Activated T-cell treated with anti-CD3 and anti-CD28 coated beads, Interleukin-2, amount 50 U/mL, for 4 hours (primary cell): Measurements from ENCODE around the gene FGFRL1. TPM values are rescaled to one million over a fixed set of nuclear protein-coding genes. Genes with fewer than 3 reads are reported as not detected.
"Not testable (repeated sequence)": the region's sequence is repeated elsewhere in the genome, so short reads cannot be mapped to it uniquely, and the experiment has no call there.

Experiments
- ATAC-seq, 2 donors: fragments of 200-7000 bp; cut with Tn5 transposase; one replicate each; pipeline ENCODE4 v1.10.0; 2021
- DNase-seq: peaks from one replicate; pipeline ENCODE4 v3.0.0-alpha.2; 2020
- H3K27me3 Mint-ChIP-seq: one replicate; pipeline ENCODE4 v1.8.0; 2021; ENCODE audit warnings: low read depth, mixed read lengths
- H3K36me3 Mint-ChIP-seq: one replicate; pipeline ENCODE4 v1.8.0; 2022; ENCODE audit warnings: mixed read lengths; ENCODE audit not compliant: insufficient read depth
- H3K4me1 Mint-ChIP-seq: one replicate; pipeline ENCODE4 v1.8.0; 2021; ENCODE audit warnings: low read depth, mixed read lengths
- H3K4me3 Mint-ChIP-seq: one replicate; pipeline ENCODE4 v1.8.0; 2021; ENCODE audit warnings: mild to moderate bottlenecking, moderate library complexity, mixed read lengths
- H3K9me3 Mint-ChIP-seq: one replicate; pipeline ENCODE4 v1.8.0; 2021; ENCODE audit warnings: mixed read lengths
- total RNA-seq, 3 donors: library from RNA; stranded (reverse); gene quantifications; one replicate each; pipeline ENCODE4 v1.2.1, GENCODE V29; 2021

The FGFRL1 gene
- total RNA-seq, 3 donors from 2014 or later = 20.4 to 29.6 (median 20.6) TPM

GRCh38 chr4:970046-970745 lies 41.2 kb upstream of the FGFRL1 start:
- DNase-seq (no peak), ATAC-seq (no peak)
- H3K9me3 Mint-ChIP-seq = no peaks in the 10 kb centered on the region
- H3K27me3 Mint-ChIP-seq = no peaks in the 10 kb centered on the region
- H3K4me3 Mint-ChIP-seq = peak overlapping the region; percentile 37
- H3K4me1 Mint-ChIP-seq = peaks cover 11% of the 10 kb centered on the region
- H3K36me3 Mint-ChIP-seq = no peaks in the 10 kb centered on the region

- Mint-ChIP-seq H3K36me3 (no peaks in the 10 kb centered on the region), H3K4me3 (peak overlapping the region; percentile 53), H3K4me1 (peaks cover 11% of the 10 kb centered on the region), H3K27me3 (no peaks in the 10 kb centered on the region), H3K9me3 (no peaks in the 10 kb centered on the region)
- no peak for DNase-seq
- no peak for ATAC-seq
Observed at GRCh38 chr4:970854-971520, 40.4 kb upstream of the FGFRL1 start.

- Mint-ChIP-seq H3K36me3 (no peaks in the 10 kb centered on the region), H3K4me3 (peak overlapping the region; percentile 59), H3K27me3 (no peaks in the 10 kb centered on the region), H3K9me3 (no peaks in the 10 kb centered on the region), H3K4me1 (peaks cover 11% of the 10 kb centered on the region)
- DNase-seq (no peak), ATAC-seq (no peak)
Observed at GRCh38 chr4:971666-972500, 39.5 kb upstream of the FGFRL1 start.

DNA sequence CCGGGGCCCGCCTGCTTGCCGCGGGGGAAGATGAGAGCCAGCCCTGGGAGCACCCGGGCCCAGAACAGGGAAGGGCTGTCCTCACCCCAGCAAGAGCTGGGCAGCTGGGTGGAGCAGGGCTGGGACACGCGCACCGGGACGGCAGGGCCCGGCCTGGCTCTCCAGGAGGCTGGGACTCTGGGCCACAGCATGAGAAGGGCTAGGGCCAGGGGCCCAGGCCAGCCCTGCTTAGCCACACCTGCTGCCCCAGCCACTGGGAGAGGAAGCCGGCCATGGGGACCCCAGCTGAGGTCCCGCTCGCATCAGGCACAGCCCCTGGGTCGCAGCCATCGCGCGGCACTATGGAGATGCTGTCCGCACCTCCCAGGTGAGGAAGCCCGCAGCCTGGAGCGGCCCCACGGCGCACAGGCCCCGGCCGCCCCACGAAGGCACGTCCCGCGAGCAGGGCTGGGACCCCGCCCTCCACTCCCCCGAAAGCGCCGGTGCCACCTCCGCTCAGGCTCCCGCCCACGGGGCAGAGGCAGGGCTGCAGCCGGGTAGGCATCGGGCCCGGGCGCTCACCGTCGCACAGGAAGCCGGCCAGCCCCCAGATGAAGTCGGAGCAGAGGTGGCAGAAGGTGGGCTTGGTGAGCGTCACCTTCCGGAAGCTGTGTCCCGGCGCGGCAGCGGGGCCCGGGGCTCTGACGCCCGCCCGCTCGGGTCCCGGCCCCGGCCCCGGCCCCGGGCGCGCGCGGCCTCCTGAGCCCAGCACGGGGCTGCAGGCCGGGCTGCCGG lies 38.6 kb upstream of the FGFRL1 start:
- H3K4me1 Mint-ChIP-seq = peaks cover 11% of the 10 kb centered on the region
- ATAC-seq (peak; percentile 55 to 59), DNase-seq (peak; percentile 70)
- H3K9me3 Mint-ChIP-seq = no peaks in the 10 kb centered on the region
- peak overlapping the region; percentile 59 for H3K4me3 Mint-ChIP-seq
- no peaks in the 10 kb centered on the region for H3K27me3 Mint-ChIP-seq
- H3K36me3 Mint-ChIP-seq = no peaks in the 10 kb centered on the region

GRCh38 chr4:973431-974397 lies 37.7 kb upstream of the FGFRL1 start, which contains the start of gene DGKQ:
DGKQ (minus strand) TSS chr4:973569; CDS start chr4:973482, 87 bp downstream.
- ATAC-seq = peak; percentile 91 to 94
- Mint-ChIP-seq H3K4me3 (peak within 1 kb of the TSS; percentile 59), H3K36me3 (no peaks in the 10 kb centered on the region), H3K9me3 (no peaks in the 10 kb centered on the region), H3K4me1 (peaks cover 11% of the 10 kb centered on the region), H3K27me3 (no peaks in the 10 kb centered on the region)
- DNase-seq = peak; percentile 89

GRCh38 chr4:974668-975067 lies 36.8 kb upstream of the FGFRL1 start:
- Mint-ChIP-seq H3K36me3 (no peaks in the 10 kb centered on the region), H3K4me3 (no peak overlapping the region), H3K4me1 (peaks cover 11% of the 10 kb centered on the region), H3K27me3 (no peaks in the 10 kb centered on the region), H3K9me3 (no peaks in the 10 kb centered on the region)
- DNase-seq (no peak), ATAC-seq (no peak)

- not testable (repeated sequence) for ATAC-seq, H3K4me3 Mint-ChIP-seq, H3K27me3 Mint-ChIP-seq, H3K36me3 Mint-ChIP-seq, H3K4me1 Mint-ChIP-seq, DNase-seq, H3K9me3 Mint-ChIP-seq
Observed at GRCh38 chr4:976016-976415, 35.4 kb upstream of the FGFRL1 start.

DNA sequence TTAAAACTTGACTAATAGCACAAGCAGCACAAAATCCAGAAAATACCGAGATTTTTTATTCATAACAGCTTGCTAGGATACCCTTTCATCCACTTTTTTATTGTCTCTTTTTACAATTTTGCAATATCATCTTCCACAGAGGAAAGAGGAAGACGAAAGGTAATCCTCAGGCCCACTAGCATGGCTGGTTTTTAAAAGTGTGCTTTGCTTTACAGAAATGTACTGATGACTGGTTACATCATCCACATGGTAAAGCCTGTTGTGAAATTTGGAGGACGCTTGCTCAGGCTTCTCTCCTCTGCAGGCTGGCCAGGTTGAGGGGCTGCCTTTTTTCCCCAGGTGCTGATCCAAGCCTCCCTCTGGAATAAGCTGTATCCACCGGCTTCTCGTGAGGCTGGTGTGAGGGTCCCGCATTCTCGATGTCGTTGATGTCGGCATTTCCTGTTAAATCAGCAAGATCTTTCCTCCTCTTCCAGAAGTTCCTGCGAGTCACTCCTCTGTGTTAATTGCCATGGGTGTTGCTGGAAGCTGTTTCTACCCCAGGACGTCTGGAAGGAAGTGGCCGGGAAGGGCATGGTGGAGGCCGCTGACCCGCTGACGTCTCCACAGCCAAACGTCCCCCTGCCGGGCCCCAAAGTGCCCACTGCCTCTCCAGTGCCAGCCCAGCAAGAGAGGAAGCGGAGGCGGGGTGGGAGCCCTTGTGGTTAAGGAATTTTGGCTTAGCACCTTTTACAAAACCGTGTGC lies 32.3 kb upstream of the FGFRL1 start:
- Mint-ChIP-seq H3K36me3 (no peaks in the 10 kb centered on the region), H3K4me3 (no peak overlapping the region), H3K4me1 (no peaks in the 10 kb centered on the region), H3K9me3 (no peaks in the 10 kb centered on the region), H3K27me3 (no peaks in the 10 kb centered on the region)
- ATAC-seq (no peak), DNase-seq (no peak)

DNA sequence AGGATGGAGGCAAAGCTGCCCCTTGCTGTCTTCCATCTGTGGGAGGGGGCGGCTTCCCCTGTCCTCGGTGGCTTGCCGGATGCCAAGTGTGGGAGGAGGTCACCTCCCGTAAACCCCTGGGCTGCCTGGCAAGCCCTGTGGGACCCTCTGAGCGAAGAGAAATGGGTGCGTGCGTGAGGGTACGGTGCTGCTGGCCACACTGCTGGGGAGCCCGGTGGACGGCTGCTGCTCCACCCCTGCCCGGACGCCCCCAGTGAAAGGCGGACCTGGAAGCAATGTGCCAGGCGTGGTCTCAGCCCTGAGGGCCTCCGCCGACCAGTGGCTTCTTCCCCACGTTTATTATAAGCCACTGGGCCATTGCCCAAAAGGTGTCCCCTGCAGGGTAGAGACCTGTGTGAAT lies 29.1 kb upstream of the FGFRL1 start:
- DNase-seq = no peak
- H3K4me3 Mint-ChIP-seq = no peak overlapping the region
- ATAC-seq = no peak
- no peaks in the 10 kb centered on the region for H3K9me3 Mint-ChIP-seq
- no peaks in the 10 kb centered on the region for H3K27me3 Mint-ChIP-seq
- no peaks in the 10 kb centered on the region for H3K36me3 Mint-ChIP-seq
- peaks cover 21% of the 10 kb centered on the region for H3K4me1 Mint-ChIP-seq

DNA sequence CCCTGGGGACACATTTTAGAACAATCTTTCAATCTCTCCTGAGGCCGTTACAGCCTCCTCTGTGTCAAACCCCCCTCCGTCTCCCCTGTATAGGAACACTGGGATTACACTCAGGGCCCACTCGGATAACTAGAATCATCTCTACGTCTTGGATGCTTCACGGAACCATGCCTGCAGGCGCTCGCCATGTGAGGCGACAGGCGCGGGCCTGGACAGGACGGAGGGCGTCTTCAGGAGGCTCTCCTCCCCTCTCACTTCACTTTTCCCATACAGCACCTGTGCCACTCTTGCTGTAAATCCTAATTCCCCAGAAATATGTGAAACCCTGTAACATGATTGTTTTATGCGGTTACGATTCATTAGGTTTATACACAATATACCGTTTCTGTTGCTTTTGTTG lies 28.6 kb upstream of the FGFRL1 start:
- no peak for DNase-seq
- Mint-ChIP-seq H3K4me1 (peaks cover 24% of the 10 kb centered on the region), H3K4me3 (no peak overlapping the region), H3K27me3 (no peaks in the 10 kb centered on the region), H3K9me3 (no peaks in the 10 kb centered on the region), H3K36me3 (no peaks in the 10 kb centered on the region)
- no peak for ATAC-seq

DNA sequence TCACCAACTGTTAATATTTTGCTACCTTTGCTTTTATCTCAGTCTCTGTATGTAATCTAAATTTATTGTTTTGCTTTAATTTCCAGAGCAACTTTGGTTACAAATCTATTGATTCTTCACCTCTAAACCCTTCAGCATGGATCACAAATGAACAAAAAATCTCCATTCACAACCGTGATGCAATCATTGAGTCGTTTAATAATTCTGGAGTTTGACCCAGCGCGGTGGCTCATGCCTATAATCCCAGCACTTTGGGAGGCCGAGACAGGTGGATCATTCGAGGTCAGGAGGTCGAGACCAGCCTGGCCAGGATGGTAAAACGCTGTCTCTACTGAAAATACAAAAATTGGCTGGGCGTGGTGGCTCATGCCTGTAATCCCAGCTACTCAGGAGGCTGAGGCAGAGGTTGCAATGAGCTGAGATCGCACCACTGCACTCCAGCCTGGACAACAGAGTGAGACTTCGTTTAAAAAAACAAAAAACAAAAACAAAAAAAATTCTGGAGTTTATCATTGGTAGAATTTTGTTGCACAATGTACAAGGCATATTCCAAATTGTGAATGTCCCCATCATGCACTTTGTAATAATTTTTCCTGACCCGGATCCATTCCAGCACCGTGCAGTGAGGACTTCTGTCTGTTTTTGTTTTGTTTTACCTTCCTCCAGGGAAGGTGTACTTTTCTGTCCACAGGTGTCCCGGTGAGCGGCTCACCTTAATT lies 26.9 kb upstream of the FGFRL1 start:
- peak overlapping the region; percentile 63 for H3K4me3 Mint-ChIP-seq
- H3K9me3 Mint-ChIP-seq = no peaks in the 10 kb centered on the region
- no peaks in the 10 kb centered on the region for H3K27me3 Mint-ChIP-seq
- H3K36me3 Mint-ChIP-seq = no peaks in the 10 kb centered on the region
- no peak for ATAC-seq
- no peak for DNase-seq
- H3K4me1 Mint-ChIP-seq = peaks cover 28% of the 10 kb centered on the region

DNA sequence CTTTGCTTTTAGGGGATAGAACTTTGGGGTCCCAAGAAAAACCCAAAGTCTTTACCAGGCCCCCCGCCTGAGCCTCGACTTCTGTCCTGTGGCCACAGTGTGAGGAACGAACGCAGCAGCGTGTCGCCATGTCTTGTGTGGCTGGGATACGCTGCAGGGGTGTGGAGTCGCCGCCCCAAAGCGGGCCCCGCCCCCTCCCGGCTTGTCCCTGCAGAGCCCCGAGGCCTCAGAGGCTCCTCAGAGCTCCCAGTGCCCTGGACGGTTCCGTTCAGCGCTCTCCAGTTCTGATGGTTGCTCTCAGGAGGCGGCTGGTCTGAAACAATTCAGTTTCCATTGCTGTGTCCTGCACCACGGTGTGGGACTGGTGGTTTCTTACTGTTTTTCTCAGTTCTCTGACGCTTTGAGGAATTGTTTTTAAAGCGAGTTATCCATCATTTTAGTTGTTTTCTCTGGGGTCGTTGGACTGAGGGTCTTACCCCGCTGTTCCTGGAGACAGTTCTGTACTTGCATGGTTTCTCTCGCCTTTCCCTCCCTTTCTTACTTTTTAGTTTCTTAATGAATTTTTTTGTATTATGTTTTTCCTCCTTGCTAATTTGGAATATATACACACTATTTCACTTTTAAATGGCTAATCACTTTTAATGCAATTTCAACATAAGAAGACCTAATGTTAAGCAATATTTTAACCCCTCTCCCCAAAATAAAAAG lies 26.1 kb upstream of the FGFRL1 start:
- Mint-ChIP-seq H3K27me3 (no peaks in the 10 kb centered on the region), H3K36me3 (no peaks in the 10 kb centered on the region), H3K9me3 (no peaks in the 10 kb centered on the region), H3K4me1 (peaks cover 28% of the 10 kb centered on the region), H3K4me3 (peak overlapping the region; percentile 63)
- DNase-seq (peak; percentile 68), ATAC-seq (peak; percentile 59 to 68)
